ENCODE measurements around the gene CHIT1.

CHIT1 gene

GRCh38 chr1:203172184-203173010, 57.1 kb downstream of the CHIT1 start:
- DNase-seq = no peak

DNA sequence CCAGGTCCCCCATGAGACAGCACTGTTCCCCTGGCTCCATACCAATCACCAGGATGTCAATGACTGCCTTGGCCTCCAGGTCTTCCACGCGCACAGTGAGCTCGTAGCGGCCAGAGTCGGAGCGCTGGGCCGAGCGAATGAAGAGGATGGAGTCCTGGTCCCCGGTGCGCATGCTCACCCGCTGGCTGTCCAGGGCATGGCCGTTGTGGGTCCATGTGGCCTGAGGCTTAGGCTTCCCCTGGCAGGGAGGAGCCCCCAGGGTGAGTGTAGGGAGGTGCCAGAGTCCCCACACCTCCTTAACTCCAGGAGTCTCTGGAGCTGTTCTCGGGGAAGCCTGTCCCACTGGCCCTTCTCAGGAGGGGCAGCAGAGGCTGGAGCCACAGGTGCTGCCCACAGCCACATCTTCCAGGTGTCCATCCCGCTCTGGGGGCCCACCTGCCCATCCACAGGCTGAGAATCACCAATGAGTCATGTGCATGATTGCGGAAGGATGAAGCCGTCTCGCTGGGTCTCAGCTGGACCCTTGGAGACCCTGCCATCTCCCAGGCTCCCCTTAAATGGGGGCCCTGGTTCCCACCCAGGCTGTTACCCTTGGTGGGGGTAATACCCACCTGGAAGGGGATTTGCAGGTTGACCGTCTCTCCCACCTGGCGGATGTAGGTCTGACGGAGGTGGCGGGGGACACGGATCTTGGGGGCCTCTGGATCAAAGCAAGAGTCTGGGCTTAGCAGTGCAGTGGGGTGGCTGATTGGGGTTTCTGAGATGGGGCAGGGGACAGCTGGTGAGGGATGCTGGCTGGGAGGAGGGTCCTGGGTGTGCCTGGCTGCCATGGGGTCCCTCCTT, 57.9 kb downstream of the CHIT1 start:
- DNase-seq = no peak

GRCh38 chr1:203170625-203171330, 58.7 kb downstream of the CHIT1 start:
- DNase-seq = no peak

DNA sequence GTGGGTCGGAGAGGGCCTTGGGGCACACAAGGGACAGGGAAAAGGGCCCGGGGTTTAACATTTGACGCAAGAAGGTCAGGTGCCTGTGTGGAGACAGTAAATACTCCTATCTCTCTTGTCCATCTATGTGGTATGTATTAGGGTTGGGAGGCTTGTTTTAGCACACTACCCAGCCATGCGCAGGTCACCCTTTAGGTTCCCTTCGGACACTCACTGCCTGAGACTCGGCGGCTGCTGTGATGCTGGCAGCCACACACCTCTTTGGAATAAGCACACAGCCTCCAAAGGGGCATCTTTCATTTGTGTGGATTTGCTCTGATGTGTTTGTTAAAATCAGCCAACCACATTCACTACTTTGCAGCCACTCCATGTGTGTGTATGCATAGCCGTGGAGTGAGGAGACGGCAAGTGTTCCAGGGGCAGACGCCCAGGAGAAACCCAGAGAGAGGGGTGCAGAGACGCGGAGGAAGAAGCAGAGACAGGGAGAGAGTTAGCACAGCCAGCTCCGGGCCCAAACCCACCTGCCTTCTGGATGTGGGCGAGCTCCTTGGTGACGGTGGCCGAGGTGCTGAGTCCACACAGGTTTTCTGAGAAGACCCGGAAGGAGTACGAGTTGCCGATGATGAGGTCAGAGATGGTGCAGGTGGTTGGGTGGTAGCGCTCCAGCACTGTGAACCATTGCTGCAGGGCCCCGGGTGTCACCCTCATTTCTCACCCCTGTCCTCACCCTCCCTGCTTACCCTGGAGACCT, 59.5 kb downstream of the CHIT1 start:
- no peak for DNase-seq

GRCh38 chr1:203168991-203169390, 60.5 kb downstream of the CHIT1 start:
- DNase-seq = no peak

DNA sequence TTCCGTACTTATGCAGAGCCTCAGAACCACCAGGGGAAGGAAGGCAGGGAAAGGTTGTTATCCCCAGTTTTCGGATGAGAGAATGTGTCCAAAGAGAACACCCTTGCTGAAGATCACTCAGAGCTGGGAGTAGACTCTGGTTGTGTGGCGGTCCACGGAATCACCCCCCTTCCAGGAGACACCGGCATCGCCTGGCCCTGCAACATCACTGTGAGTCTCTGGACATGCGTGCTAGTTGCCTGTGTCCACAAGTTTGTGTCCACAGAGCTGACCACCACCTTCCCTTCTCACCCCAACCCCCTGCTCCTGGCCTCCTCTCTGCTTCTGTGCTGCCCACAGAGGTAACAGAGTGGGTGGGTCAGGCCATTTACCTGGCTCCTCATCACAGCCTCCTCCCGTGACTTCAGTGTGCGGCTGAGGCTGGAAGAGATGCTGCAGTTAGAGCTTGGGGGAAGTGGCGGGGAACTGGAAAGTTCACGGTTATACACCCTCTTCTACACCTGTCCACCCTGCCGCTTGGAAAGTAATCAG, 61.2 kb downstream of the CHIT1 start:
- DNase-seq = no peak

DNA sequence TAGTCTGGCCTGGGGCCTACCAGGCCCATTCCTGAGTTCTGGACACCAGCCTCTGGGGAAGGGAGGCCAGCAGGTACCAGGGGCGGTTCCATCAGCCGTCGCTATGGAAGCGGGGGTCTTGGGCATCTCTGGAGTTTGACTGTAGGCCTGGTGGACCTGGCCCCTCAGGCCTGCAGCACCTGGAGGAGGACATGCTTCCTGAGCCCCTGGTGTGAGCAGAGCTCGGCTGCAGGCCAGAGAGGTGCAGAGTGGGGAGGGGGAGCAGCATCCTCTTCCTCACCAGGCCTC, 61.6 kb downstream of the CHIT1 start:
- no peak for DNase-seq

- no peak for DNase-seq
These were observed 62.2 kb downstream of the CHIT1 start for GRCh38 chr1:203167026-203167912.

GRCh38 chr1:203166192-203166940, 63.1 kb downstream of the CHIT1 start:
- DNase-seq = no peak

Data from amniotic stem cell (primary cell).